Trophoblast cell (in vitro differentiated cells and primary cell): Measurements from ENCODE around the gene BHMT.
A peak's percentile ranks its signal among the peaks of the same experiment; 100 is the strongest.

Experiments
- DNase-seq, 2 donors: peaks; one replicate each; pipeline ENCODE4 v3.0.0-alpha.2; 2016
- H2AFZ ChIP-seq: 2 replicates; pipeline ENCODE4 v1.6.1; 2013; ENCODE audit warnings: low read length, moderate library complexity, mild to moderate bottlenecking; ENCODE audit not compliant: insufficient read depth, poor library complexity
- H2AK5ac ChIP-seq: 2 replicates; pipeline ENCODE4 v1.6.1; 2013; ENCODE audit warnings: mild to moderate bottlenecking, low read length
- H2BK120ac ChIP-seq: 2 replicates; pipeline ENCODE4 v1.6.1; 2013; ENCODE audit warnings: low read length, mild to moderate bottlenecking, moderate library complexity; ENCODE audit not compliant: insufficient read depth, poor library complexity
- H2BK12ac ChIP-seq: 2 replicates; pipeline ENCODE4 v1.6.1; 2013; ENCODE audit warnings: mild to moderate bottlenecking, low read length, moderate library complexity
- H2BK5ac ChIP-seq: 2 replicates; pipeline ENCODE4 v1.6.1; 2013; ENCODE audit warnings: low read length, low read depth, moderate library complexity, mild to moderate bottlenecking; ENCODE audit not compliant: poor library complexity
- H3K14ac ChIP-seq: 2 replicates; pipeline ENCODE4 v1.6.1; 2013; ENCODE audit warnings: mild to moderate bottlenecking, low read length
- H3K18ac ChIP-seq: 2 replicates; pipeline ENCODE4 v1.6.1; 2013; ENCODE audit warnings: mild to moderate bottlenecking, low read length
- H3K23ac ChIP-seq: 2 replicates; pipeline ENCODE4 v1.6.1; 2013; ENCODE audit warnings: low read length
- H3K27ac ChIP-seq: 2 replicates; pipeline ENCODE4 v1.5.1; 2013; ENCODE audit warnings: low read depth, mild to moderate bottlenecking, inconsistent platforms, low read length, moderate library complexity
- H3K27me3 ChIP-seq: 2 replicates; pipeline ENCODE4 v1.6.1; 2013; ENCODE audit warnings: inconsistent platforms, mild to moderate bottlenecking, low read length, moderate library complexity; ENCODE audit not compliant: insufficient read depth
- H3K36me3 ChIP-seq, 2 experiments: 1 replicate in 1 of 2; 2 replicates in 1 of 2; pipeline ENCODE4 v1.6.1; 2013; ENCODE audit warnings: low read length in 2 of 2, mild to moderate bottlenecking in 2 of 2, moderate library complexity in 1 of 2; ENCODE audit not compliant: insufficient read depth in 2 of 2, control insufficient read depth in 1 of 2
- H3K4ac ChIP-seq: 2 replicates; pipeline ENCODE4 v1.6.1; 2013; ENCODE audit warnings: low read depth, mild to moderate bottlenecking, low read length, moderate library complexity
- H3K4me1 ChIP-seq, 2 experiments: 1 replicate in 1 of 2; 2 replicates in 1 of 2; pipeline ENCODE4 v1.6.1; 2013; ENCODE audit warnings: low read length in 2 of 2, mild to moderate bottlenecking in 2 of 2, moderate library complexity in 1 of 2; ENCODE audit not compliant: insufficient read depth in 2 of 2, control insufficient read depth in 1 of 2
- H3K4me2 ChIP-seq: 2 replicates; pipeline ENCODE4 v1.6.1; 2013; ENCODE audit warnings: inconsistent platforms, mild to moderate bottlenecking, low read length, moderate library complexity
- H3K4me3 ChIP-seq: 2 replicates; pipeline ENCODE4 v1.5.1; 2013; ENCODE audit warnings: mild to moderate bottlenecking, low read depth, low read length, inconsistent platforms
- H3K79me1 ChIP-seq: one replicate; pipeline ENCODE4 v1.6.1; 2013; ENCODE audit warnings: low read length
- H3K79me2 ChIP-seq: 2 replicates; pipeline ENCODE4 v1.6.1; 2013; ENCODE audit warnings: low read length, mild to moderate bottlenecking; ENCODE audit not compliant: control insufficient read depth, insufficient read depth, poor library complexity
- H3K9ac ChIP-seq: 2 replicates; pipeline ENCODE4 v1.6.1; 2013; ENCODE audit warnings: mild to moderate bottlenecking, low read length
- H3K9me3 ChIP-seq: 2 replicates; pipeline ENCODE4 v1.6.1; 2013; ENCODE audit warnings: low read depth, mild to moderate bottlenecking, control low read depth, inconsistent platforms, low read length; ENCODE audit not compliant: insufficient read depth
- H4K12ac ChIP-seq: 2 replicates; pipeline ENCODE4 v1.6.1; 2013; ENCODE audit warnings: low read depth, mild to moderate bottlenecking, low read length, moderate library complexity
- H4K8ac ChIP-seq: 2 replicates; pipeline ENCODE4 v1.6.1; 2013; ENCODE audit warnings: low read depth, mild to moderate bottlenecking, low read length, moderate library complexity
- H4K91ac ChIP-seq: one replicate; pipeline ENCODE4 v1.6.1; 2013; ENCODE audit warnings: low read depth, mild to moderate bottlenecking, low read length, moderate library complexity
- WGBS: extraction: QIAGEN DNeasy Blood & Tissue Kit; methylation state at CpG from one replicate; pipeline ENCODE4 v1.1.7; 2013; ENCODE audit warnings: missing lambda C conversion rate; ENCODE audit not compliant: insufficient read length, insufficient coverage; ENCODE audit errors: extremely low coverage; 5-methylcytosine and 5-hydroxymethylcytosine counted together

BHMT gene

GRCh38 chr5:79108086-79108485 is 3.5 kb upstream of the BHMT start:
- H3K18ac ChIP-seq: no peak overlapping the region
- H3K4me2 ChIP-seq: no peak overlapping the region
- H2AK5ac ChIP-seq: no peak overlapping the region
- H3K9me3 ChIP-seq: peaks cover 5% of the 10 kb centered on the region
- no peak overlapping the region for H2BK5ac ChIP-seq
- peaks cover 0 to 6% of the 10 kb centered on the region in 2 experiments for H3K4me1 ChIP-seq
- H2BK12ac ChIP-seq: no peak overlapping the region
- H3K79me2 ChIP-seq: no peaks in the 10 kb centered on the region
- no peak overlapping the region for H2AFZ ChIP-seq
- no peaks in the 10 kb centered on the region for H3K79me1 ChIP-seq
- H4K8ac ChIP-seq: no peak overlapping the region
- no peaks in the 10 kb centered on the region for H3K36me3 ChIP-seq
- no peak overlapping the region for H3K4ac ChIP-seq
- H4K91ac ChIP-seq: no peak overlapping the region
- DNase-seq: no peak
- WGBS: no CpG with 5 or more reads among the region's 3 CpGs
- no peak overlapping the region for H2BK120ac ChIP-seq
- no peak overlapping the region for H3K9ac ChIP-seq
- no peak overlapping the region for H3K14ac ChIP-seq
- no peak overlapping the region for H4K12ac ChIP-seq
- peaks cover 21% of the 10 kb centered on the region for H3K27me3 ChIP-seq
- H3K27ac ChIP-seq: no peak overlapping the region
- no peak overlapping the region for H3K23ac ChIP-seq
- no peak overlapping the region for H3K4me3 ChIP-seq

DNA sequence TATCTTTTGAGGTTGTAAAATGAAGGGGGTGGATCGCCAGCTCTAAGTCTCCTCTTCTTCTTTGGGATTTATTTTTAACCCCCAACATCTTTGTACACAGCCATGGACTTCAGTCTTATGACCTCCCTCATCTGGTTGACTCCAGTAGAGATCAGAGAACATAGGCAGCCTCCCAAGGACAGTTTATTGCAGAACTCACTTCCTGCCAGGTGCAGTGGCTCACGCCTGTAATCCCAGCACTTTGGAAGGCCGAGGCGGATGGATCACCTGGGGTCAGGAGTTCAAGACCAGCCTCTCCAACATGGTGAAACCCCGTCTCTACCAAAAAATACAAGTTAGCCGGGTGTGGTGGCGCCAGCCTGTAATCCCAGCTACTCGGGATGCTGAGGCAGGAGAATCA is 2.8 kb upstream of the BHMT start:
- Histone ChIP-seq H3K27me3 (peaks cover 21% of the 10 kb centered on the region), H2AFZ (no peak overlapping the region), H4K8ac (no peak overlapping the region), H3K27ac (no peak overlapping the region), H3K9ac (no peak overlapping the region), H2AK5ac (no peak overlapping the region), H3K36me3 (no peaks in the 10 kb centered on the region), H3K14ac (no peak overlapping the region), H3K23ac (no peak overlapping the region), H3K4ac (no peak overlapping the region), H3K18ac (no peak overlapping the region), H3K4me2 (no peak overlapping the region), H3K79me1 (no peaks in the 10 kb centered on the region), H2BK120ac (no peak overlapping the region), H2BK5ac (no peak overlapping the region), H2BK12ac (no peak overlapping the region), H3K4me3 (no peak overlapping the region), H3K79me2 (no peaks in the 10 kb centered on the region), H3K4me1 (peaks cover 0 to 6% of the 10 kb centered on the region in 2 experiments), H3K9me3 (peaks cover 5% of the 10 kb centered on the region), H4K91ac (no peak overlapping the region), H4K12ac (no peak overlapping the region)
- no CpG with 5 or more reads among the region's 8 CpGs for WGBS
- DNase-seq: no peak

DNA sequence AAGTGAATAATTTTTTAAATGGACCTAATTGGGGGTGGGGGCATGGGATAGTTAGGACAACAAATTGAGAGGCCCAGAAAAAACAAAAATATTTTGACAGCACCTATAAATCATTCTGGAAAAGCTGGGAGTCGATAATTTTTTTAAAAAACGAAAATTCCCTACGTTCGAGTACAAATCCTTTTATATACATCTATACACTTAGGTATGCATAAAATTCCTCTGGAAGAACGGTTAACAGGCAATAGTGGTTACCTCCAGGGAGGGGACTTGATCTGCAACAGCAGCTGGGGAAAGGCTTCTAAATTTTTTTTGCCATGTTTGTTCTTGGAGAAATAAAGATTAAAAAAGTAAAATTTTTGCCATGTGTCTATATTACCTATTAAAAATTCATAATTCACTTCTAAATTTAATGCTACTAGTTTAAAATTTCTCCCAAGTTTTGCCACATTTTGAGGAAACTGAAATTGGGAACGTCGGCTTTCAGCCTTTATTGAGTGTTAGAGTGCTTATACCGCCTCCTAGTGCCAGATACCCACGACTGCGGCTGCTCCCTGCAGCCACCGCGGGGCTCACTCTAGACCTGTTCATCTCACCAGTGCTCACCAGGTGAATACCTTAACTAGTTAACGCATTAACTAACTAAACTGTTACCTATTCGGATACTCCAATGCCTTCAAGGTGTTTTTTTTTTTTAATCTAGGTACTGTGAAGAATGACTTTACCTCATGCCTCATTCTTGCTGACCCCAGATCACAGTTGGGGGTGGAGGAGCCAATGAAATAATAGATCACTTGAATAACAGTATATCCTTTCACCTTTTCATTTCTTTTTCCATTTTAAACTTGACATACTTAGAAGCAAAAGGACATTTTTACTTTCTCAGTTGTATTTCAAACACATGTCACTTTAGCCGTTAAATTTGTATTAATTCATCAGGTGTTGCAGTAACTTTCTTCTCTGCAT is 1.8 kb upstream of the BHMT start:
- H3K4me3 ChIP-seq: no peak overlapping the region
- H3K4ac ChIP-seq: no peak overlapping the region
- H3K79me1 ChIP-seq: no peaks in the 10 kb centered on the region
- no peak overlapping the region for H3K4me2 ChIP-seq
- no peaks in the 10 kb centered on the region for H3K79me2 ChIP-seq
- H3K14ac ChIP-seq: no peak overlapping the region
- H3K36me3 ChIP-seq: no peaks in the 10 kb centered on the region
- no peak overlapping the region for H2BK120ac ChIP-seq
- no peak overlapping the region for H3K23ac ChIP-seq
- peak; percentile 30 to 53 for DNase-seq
- H2AFZ ChIP-seq: no peak overlapping the region
- H4K12ac ChIP-seq: no peak overlapping the region
- no peak overlapping the region for H4K91ac ChIP-seq
- H2BK12ac ChIP-seq: no peak overlapping the region
- no CpG with 5 or more reads among the region's 15 CpGs for WGBS
- H4K8ac ChIP-seq: no peak overlapping the region
- H3K4me1 ChIP-seq: peaks cover 0 to 6% of the 10 kb centered on the region in 2 experiments
- H3K27me3 ChIP-seq: peaks cover 21% of the 10 kb centered on the region
- H3K9ac ChIP-seq: no peak overlapping the region
- no peak overlapping the region for H3K27ac ChIP-seq
- no peak overlapping the region for H3K18ac ChIP-seq
- H2BK5ac ChIP-seq: no peak overlapping the region
- H2AK5ac ChIP-seq: no peak overlapping the region
- peaks cover 5% of the 10 kb centered on the region for H3K9me3 ChIP-seq

- H3K4ac ChIP-seq: no peak overlapping the region
- peak overlapping the region; percentile 42 for H3K4me2 ChIP-seq
- H2AFZ ChIP-seq: no peak overlapping the region
- H3K4me1 ChIP-seq: peaks cover 0 to 6% of the 10 kb centered on the region in 2 experiments
- no peaks in the 10 kb centered on the region for H3K79me1 ChIP-seq
- no peak overlapping the region for H3K4me3 ChIP-seq
- H3K9ac ChIP-seq: no peak overlapping the region
- H3K14ac ChIP-seq: no peak overlapping the region
- H3K36me3 ChIP-seq: no peaks in the 10 kb centered on the region
- H3K23ac ChIP-seq: no peak overlapping the region
- DNase-seq: no peak
- no peak overlapping the region for H2BK5ac ChIP-seq
- no peak overlapping the region for H3K18ac ChIP-seq
- H2AK5ac ChIP-seq: no peak overlapping the region
- H4K12ac ChIP-seq: no peak overlapping the region
- no peaks in the 10 kb centered on the region for H3K79me2 ChIP-seq
- peaks cover 5% of the 10 kb centered on the region for H3K9me3 ChIP-seq
- H4K91ac ChIP-seq: no peak overlapping the region
- no peak overlapping the region for H2BK12ac ChIP-seq
- H4K8ac ChIP-seq: no peak overlapping the region
- no peak overlapping the region for H2BK120ac ChIP-seq
- no CpG with 5 or more reads among the region's 39 CpGs for WGBS
- H3K27ac ChIP-seq: no peak overlapping the region
- peaks cover 21% of the 10 kb centered on the region for H3K27me3 ChIP-seq
Observed at GRCh38 chr5:79111960-79112702, 522 bp downstream of the BHMT start.
